Activated B cell treated with CpG ODN at 0.5 μM for 24 hours (primary cell): ENCODE results near the gene PRKCZ. TPM values are rescaled to one million over a fixed set of nuclear protein-coding genes. Genes with fewer than 3 reads are reported as not detected.

Source experiments
- ATAC-seq: fragments of 200-7000 bp; cut with Tn5 transposase; one replicate; pipeline ENCODE4 v1.10.0; 2021; ENCODE audit warnings: low read depth, mild to moderate bottlenecking, moderate library complexity
- CTCF ChIA-PET: fragments of 350-600 bp; sonication (Branson Sonifier 250); formaldehyde crosslinking; loops from one replicate; lab custom pipeline; 2021; ENCODE audit warnings: antibody characterized with exemption; lab: Charles Lee
- POLR2A ChIA-PET: fragments of 350-600 bp; sonication (Branson Sonifier 250); formaldehyde crosslinking; loops from one replicate; lab custom pipeline; 2021; ENCODE audit warnings: antibody characterized with exemption; lab: Charles Lee
- DNase-seq: peaks from one replicate; pipeline ENCODE4 v3.0.0; 2022
- H3K27ac Mint-ChIP-seq: one replicate; pipeline ENCODE4 v1.8.0; 2020; ENCODE audit warnings: mixed read lengths
- H3K27me3 Mint-ChIP-seq: one replicate; pipeline ENCODE4 v1.8.0; 2021; ENCODE audit warnings: mixed read lengths
- H3K36me3 Mint-ChIP-seq: one replicate; pipeline ENCODE4 v1.8.0; 2021; ENCODE audit warnings: low read depth, mixed read lengths
- H3K4me1 Mint-ChIP-seq: one replicate; pipeline ENCODE4 v1.8.0; 2021; ENCODE audit warnings: mixed read lengths
- H3K4me3 Mint-ChIP-seq: one replicate; pipeline ENCODE4 v1.8.0; 2020; ENCODE audit warnings: mild to moderate bottlenecking, mixed read lengths
- H3K9me3 Mint-ChIP-seq: one replicate; pipeline ENCODE4 v1.8.0; 2020; ENCODE audit warnings: mixed read lengths
- intact Hi-C: fragments of 100-400 bp; cut with micrococcal nuclease; formaldehyde crosslinking; loops from one replicate; pipeline ENCODE4 v1.15.1; 2024
- total RNA-seq: library from RNA; stranded (reverse); gene quantifications from 2 replicates; pipeline ENCODE4 v1.2.3, GENCODE V29; 2022
- TF ChIP-seq, protein P1 (sequence below): fragments of 200-600 bp; IDR thresholded peaks from one replicate; pipeline ENCODE4 v1.8.0; 2022; ENCODE audit warnings: antibody characterized with exemption, mild to moderate bottlenecking

Gene PRKCZ
- total RNA-seq, 1 donor from 2014 or later, result 28.5 TPM

DNA sequence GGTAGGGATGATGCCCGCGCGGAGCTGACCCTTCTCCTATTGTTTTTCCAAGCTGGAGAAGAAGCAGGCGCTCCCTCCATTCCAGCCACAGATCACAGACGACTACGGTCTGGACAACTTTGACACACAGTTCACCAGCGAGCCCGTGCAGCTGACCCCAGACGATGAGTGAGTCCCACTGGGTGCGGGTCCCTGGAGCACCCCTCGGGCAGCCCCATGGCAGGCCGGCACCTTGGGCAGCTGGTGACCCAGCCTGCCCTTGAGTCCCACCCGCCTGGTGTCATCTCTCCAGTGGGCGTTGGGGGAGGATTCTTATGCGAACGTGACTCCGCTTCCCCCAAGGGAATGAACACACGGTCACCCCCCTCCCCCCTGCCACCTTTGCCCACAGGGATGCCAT lies 134.3 kb downstream of the PRKCZ start:
- TF ChIP-seq, protein P1, sequence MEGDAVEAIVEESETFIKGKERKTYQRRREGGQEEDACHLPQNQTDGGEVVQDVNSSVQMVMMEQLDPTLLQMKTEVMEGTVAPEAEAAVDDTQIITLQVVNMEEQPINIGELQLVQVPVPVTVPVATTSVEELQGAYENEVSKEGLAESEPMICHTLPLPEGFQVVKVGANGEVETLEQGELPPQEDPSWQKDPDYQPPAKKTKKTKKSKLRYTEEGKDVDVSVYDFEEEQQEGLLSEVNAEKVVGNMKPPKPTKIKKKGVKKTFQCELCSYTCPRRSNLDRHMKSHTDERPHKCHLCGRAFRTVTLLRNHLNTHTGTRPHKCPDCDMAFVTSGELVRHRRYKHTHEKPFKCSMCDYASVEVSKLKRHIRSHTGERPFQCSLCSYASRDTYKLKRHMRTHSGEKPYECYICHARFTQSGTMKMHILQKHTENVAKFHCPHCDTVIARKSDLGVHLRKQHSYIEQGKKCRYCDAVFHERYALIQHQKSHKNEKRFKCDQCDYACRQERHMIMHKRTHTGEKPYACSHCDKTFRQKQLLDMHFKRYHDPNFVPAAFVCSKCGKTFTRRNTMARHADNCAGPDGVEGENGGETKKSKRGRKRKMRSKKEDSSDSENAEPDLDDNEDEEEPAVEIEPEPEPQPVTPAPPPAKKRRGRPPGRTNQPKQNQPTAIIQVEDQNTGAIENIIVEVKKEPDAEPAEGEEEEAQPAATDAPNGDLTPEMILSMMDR, result no peak
- Mint-ChIP-seq H3K4me1 (peaks cover 5% of the 10 kb centered on the region), H3K36me3 (peaks cover 34% of the 10 kb centered on the region), H3K27me3 (no peaks in the 10 kb centered on the region), H3K4me3 (no peak overlapping the region), H3K27ac (no peak overlapping the region), H3K9me3 (no peaks in the 10 kb centered on the region)
- DNase-seq (no peak), ATAC-seq (no peak)
- ChIA-PET CTCF (interaction anchor here (1.8 kb wide), 1 partner anchor 10 kb away, joined by 6 read pairs; no protein-coding TSS in a partner anchor), POLR2A (no interaction called here)
- intact Hi-C loops, result no loop called here

DNA sequence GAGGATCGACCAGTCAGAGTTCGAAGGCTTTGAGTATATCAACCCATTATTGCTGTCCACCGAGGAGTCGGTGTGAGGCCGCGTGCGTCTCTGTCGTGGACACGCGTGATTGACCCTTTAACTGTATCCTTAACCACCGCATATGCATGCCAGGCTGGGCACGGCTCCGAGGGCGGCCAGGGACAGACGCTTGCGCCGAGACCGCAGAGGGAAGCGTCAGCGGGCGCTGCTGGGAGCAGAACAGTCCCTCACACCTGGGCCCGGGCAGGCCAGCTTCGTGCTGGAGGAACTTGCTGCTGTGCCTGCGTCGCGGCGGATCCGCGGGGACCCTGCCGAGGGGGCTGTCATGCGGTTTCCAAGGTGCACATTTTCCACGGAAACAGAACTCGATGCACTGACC lies 134.7 kb downstream of the PRKCZ start:
- no peak for ATAC-seq
- Mint-ChIP-seq H3K9me3 (no peaks in the 10 kb centered on the region), H3K27ac (no peak overlapping the region), H3K4me3 (no peak overlapping the region), H3K36me3 (peaks cover 32% of the 10 kb centered on the region), H3K27me3 (no peaks in the 10 kb centered on the region), H3K4me1 (peaks cover 7% of the 10 kb centered on the region)
- intact Hi-C loops, result no loop called here
- no peak for DNase-seq
- TF ChIP-seq, protein P1, result no peak
- CTCF ChIA-PET, result interaction anchor here (1.8 kb wide), 1 partner anchor 10 kb away, joined by 6 read pairs; no protein-coding TSS in a partner anchor
- POLR2A ChIA-PET, result no interaction called here

DNA sequence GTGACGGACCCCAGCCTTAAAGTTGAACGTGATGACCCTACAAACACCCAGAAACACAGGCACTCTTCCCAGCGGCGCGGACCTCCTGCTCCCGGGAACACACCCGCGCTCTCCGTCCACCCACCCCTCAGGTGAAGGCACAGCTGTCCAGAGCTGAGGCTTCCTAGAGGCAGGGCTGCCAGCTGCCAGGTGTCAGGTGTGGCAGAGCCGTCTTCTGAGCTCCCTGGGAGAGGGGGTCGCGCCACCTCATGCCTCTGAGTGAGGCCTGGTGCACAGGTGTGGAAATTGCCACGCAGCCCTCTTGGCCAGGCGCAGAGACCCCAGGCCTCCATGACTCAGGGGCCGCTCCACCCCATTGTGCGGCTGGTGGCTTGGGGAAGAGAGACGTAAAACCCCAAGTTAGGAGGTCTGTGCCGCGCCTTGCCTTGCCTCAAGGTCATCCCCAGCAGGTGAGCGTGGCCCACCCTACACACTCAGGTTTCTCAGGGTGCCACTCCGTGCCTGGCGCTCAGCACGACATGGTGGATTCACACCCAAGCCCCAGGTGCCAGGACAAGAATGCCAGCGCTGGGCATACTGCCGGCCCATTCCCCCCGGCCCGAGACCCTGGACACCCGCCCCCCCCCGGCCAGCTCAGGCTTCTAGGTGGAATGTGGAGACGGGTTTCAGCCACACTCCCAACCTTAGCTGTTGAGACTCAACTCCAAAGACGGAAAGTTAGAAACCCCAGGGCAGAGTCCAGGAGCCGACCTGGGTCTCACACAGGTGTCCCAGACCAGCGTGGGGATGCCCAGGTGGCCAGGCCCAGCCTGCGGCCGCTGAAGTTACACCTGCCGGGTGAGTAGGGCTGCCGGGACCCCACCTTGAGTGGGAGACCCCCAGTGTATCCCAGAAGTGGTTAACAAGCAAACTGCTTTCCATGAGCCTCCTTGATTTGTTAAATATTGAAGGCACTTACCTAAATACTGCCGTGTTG lies 136.0 kb downstream of the PRKCZ start:
- ChIA-PET CTCF (no interaction called here), POLR2A (no interaction called here)
- Mint-ChIP-seq H3K4me1 (peaks cover 11% of the 10 kb centered on the region), H3K9me3 (no peaks in the 10 kb centered on the region), H3K27me3 (no peaks in the 10 kb centered on the region), H3K36me3 (peaks cover 25% of the 10 kb centered on the region), H3K4me3 (no peak overlapping the region), H3K27ac (no peak overlapping the region)
- intact Hi-C loops, result no loop called here
- DNase-seq (no peak), ATAC-seq (no peak)
- TF ChIP-seq, protein P1, result no peak

DNA sequence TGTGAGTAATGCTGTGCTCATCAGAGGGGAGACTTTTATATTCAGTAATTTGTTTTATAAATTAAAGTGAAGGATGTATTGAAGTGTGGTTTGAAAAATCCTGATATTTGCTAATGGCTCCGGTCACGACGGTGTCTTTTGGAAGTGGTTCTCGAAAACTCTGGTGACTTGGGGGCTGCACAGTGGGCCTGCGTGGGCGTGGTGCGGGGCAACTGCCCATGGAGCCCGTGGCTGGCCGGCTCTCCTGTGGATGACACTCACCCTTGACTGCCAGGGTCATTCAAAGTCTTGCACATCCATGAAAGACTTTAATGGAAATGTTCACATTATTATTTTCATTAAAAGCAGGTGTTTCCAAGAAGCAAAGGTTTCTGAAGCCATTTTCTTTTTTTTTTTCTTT lies 136.7 kb downstream of the PRKCZ start:
- Mint-ChIP-seq H3K4me3 (no peak overlapping the region), H3K27me3 (no peaks in the 10 kb centered on the region), H3K27ac (no peak overlapping the region), H3K36me3 (peaks cover 27% of the 10 kb centered on the region), H3K4me1 (peaks cover 14% of the 10 kb centered on the region), H3K9me3 (no peaks in the 10 kb centered on the region)
- CTCF ChIA-PET, result no interaction called here
- no peak for DNase-seq
- intact Hi-C loops, result no loop called here
- TF ChIP-seq, protein P1, result no peak
- POLR2A ChIA-PET, result interaction anchor here (0.7 kb wide), 1 partner anchor 369 kb away, joined by 5 read pairs; the partner anchor contains the start of gene TNFRSF14
- ATAC-seq, result no peak

DNA sequence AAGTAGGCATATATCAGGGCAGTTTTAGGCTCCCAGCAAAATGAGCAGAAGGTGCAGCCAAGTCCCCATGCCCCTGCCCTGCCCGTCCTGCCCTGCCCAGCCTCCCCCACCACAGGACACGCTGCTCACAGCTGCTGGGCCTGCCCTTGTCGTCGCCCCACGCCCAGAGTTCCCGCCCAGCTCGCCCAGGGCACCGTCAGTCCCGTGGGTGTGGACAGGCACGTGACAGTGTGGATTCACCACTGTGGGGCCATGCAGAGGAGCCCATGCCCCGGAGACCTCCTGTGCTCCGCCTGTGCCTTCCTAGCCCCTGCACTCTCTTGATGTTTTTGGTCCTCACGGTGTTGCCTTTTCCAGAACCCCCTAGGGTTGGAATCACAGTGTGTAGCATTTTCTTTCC lies 137.4 kb downstream of the PRKCZ start:
- H3K27me3 Mint-ChIP-seq, result no peaks in the 10 kb centered on the region
- peaks cover 29% of the 10 kb centered on the region for H3K36me3 Mint-ChIP-seq
- H3K4me3 Mint-ChIP-seq, result no peak overlapping the region
- peaks cover 14% of the 10 kb centered on the region for H3K4me1 Mint-ChIP-seq
- TF ChIP-seq, protein P1, result no peak
- no peaks in the 10 kb centered on the region for H3K9me3 Mint-ChIP-seq
- ATAC-seq, result no peak
- ChIA-PET CTCF (interaction anchor here (2.1 kb wide), 1 partner anchor 13 kb away, joined by 8 read pairs; no protein-coding TSS in a partner anchor), POLR2A (interaction anchor here (0.7 kb wide), 1 partner anchor 369 kb away, joined by 5 read pairs; the partner anchor contains the start of gene TNFRSF14)
- no peak overlapping the region for H3K27ac Mint-ChIP-seq
- intact Hi-C loops, result no loop called here
- no peak for DNase-seq
